HG02973 (cell line): Measurements from ENCODE around the gene GPR37L1.
"Not testable (repeated sequence)": the region's sequence is repeated elsewhere in the genome, so short reads cannot be mapped to it uniquely, and the experiment has no call there.

Experiments used
- ATAC-seq: cut with Tn5 transposase; IDR thresholded peaks from one replicate; pipeline ENCODE4 v1.9.1; 2021; ENCODE audit warnings: moderate library complexity; ENCODE audit not compliant: unreplicated experiment

The GPR37L1 gene

GRCh38 chr1:202133001-202133400, 10.3 kb downstream of the GPR37L1 start:
- no peak for ATAC-seq

DNA sequence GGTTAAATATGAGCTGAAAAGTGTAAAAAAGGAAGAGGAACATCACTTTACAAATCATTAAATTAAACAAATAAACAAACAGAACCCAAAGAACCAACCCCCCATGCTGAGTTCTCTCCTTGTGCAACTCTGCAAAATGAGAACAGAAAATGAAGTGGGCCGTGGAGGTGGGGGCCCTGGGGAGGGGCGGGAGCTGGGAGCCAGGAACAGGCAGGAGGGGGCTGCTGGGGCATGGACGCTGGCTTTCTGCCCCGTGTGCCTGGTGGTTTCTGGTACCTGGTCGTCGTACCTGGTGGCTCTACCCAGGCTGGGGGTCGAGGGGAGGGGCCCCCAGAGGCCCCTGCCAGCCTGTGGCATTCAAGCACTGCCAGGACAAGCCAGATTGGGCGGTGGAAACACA, 10.8 kb downstream of the GPR37L1 start:
- no peak for ATAC-seq

GRCh38 chr1:202133989-202134388, 11.3 kb downstream of the GPR37L1 start:
- no peak for ATAC-seq

DNA sequence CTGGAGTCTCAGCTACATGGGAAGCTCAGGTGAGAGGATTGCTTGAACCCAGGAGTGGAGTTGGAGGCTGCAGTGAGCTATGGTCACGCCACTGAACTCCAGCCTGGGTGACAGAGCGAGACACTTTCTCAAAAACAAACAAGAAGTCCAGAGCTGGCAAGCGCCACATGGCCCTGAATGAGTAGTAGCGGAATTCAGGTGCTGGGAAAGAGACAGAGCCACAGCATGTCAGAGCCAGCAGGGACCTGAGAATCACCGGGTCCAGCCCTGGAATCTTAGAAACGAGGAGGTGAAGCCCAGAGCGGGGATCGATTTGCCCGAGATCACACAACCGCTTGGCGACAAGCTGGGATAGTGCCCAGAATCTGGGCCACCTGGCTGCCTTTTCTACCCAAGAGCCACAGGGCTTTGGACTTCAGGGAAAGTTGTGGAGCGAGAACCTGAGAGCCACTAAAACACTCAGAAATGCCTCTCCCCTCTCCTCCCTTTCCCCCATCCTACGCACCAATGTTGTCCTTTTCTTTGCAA, 12.0 kb downstream of the GPR37L1 start:
- ATAC-seq: no peak

DNA sequence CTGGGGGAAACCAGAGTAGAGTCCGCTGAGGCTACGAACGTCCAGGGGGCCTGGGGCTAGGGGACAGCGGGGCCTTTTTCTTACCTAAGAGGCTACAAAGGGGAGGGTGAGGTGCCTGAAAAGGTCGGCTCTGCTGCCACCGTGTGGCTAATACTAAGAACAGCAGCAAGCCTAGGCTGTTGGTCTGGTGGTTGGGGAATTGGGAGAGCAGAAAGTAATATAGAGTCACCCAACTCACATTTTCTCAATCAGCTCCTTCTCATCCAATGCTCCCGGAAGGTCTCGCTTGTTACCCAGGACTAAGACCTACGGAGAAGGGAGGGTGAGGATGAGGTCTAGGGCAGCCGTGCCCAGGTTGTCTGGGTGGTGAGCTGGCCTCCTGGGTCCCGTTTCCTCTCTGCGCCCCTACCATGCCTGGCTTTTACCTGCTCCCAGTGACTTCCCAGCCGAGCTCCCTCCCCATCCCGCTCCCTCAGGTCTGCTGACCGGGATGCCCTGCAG, 12.6 kb downstream of the GPR37L1 start:
- ATAC-seq: no peak

DNA sequence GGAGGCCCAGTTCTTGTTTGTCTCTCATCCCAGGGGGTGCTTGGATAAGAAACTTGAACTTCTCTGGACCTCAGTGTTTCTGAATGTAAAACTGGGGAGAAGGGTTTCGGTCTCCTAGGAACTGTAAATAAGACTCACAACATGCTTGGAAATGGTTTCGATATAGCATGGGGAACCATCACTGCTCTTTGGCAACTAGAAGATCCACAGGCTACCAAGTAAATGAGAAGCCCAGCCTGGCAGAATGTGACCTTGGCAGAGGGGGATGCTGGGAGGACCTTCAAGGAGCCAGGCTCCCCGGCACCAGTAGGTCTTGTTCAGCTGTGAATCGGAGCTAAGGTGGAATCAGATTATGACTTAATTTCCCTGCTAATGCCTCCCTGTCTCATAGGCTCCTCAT, 18.1 kb downstream of the GPR37L1 start:
- no peak for ATAC-seq

- not testable (repeated sequence) for ATAC-seq
Measured at GRCh38 chr1:202141468-202141867, 18.8 kb downstream of the GPR37L1 start.

GRCh38 chr1:202143011-202143767, 20.5 kb downstream of the GPR37L1 start:
- ATAC-seq: peak; percentile 24

- peak; percentile 37 for ATAC-seq
Measured at GRCh38 chr1:202143768-202144401, 21.2 kb downstream of the GPR37L1 start.

DNA sequence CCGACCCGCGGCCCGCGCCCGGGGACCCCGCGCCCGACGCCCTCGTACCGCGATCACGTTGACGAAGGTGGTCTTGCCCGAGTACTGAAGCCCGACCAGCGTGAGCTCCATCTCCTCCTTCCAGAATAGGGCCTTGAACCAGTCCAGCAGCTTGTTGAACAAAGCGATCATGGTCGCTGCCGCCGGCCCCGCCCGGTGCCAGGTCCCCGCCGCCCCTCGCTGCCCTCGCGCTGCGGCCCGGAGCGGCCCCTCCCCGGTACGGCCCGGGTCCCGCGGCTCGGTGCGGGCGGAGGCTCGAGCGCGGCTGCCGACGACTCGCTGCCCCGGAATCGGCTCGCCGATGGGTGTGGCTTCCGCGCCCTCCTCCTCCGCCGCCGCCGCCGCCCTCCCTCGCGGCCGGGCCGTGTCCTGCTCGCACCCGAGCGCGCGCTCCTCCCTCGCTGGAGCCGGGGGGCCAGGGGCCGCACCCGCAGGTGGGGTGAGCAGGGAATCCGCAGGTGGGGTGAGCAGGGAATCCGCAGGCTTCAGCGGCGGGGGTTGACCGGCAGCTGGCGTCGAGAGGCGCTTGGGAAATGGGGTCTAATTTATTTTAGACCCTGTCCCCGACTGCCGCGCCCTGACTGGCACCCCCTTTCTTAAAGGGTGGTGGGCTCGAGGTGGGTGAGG, 21.8 kb downstream of the GPR37L1 start, which contains the start of gene ARL8A:
TSS of gene ARL8A (minus strand) at position 336 of the 666 bp plus-strand sequence. CDS start at position 171, 165 bp downstream.
- peak; percentile 56 for ATAC-seq

DNA sequence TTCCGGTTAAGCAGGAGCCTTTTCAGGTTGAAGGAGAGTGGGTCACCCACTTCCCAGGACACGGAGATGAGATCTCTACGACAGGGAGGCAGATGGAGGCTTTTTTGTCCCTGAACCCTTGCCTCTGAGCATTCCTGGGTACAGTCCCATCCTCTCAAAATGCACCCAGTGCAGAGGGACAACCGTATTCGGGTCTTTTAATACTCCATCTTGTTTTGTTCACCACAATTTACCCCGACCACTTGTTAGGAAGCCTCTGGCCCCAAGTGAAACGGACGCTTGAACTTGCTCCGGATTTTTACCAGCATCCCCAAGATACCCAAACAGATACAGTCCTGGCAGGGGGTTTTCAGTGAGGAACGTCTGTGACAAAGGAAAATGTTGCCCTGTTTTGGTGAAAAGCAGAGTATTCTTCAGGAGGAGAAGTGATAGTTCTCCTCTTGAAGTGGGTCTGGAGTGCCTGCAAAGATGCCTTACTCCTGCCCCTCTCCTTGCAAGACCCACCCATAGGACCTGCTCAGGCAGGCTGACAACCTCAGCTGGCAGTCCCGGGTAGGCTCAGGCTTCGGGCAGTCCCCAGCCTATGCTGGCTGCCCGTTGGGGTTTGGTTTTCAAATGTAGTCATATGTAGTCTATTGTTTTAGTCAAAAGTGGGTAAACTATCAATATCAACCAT, 22.5 kb downstream of the GPR37L1 start:
- peak; percentile 3 for ATAC-seq

DNA sequence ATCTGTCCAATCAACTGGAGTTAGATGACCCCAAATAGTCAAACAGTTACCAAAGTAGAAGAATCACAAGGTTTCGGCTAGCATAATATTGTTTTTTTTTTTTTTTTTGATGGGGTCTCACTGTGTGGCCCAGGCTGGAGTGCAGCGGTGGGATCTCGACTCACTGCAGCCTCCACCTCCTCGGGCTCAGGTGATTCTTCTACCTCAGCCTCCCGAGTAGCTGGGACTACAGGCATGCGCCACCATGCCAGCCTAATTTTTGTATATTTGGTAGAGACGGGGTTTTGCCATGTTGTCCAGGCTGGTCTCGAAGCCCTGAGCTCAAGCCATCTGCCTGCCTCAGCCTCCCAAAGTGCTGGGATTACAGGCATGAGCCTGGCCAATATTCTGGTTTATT, 23.0 kb downstream of the GPR37L1 start:
- not testable (repeated sequence) for ATAC-seq

- ATAC-seq: no peak
Measured at GRCh38 chr1:202146279-202146678, 23.6 kb downstream of the GPR37L1 start.

DNA sequence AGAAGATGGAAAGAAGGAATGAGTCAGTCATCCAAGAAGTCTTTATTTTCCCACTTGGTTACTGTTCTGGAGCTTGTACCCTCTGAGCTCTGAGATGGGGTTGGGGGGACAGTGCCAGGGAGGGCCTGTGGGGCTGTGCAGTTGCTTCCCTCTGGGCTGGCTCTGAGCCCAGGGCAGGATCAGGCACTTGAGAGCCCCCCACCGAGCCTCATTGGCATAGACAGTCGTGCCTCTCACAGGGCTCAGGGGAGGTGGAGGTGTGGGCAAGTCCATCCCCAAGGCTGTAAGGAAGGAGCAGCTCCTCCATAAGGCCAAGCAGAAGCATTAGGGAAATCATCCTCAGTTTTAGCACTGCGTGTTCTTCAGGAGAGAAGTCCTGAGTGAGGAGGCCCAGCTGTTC, 24.3 kb downstream of the GPR37L1 start:
- ATAC-seq: no peak

- ATAC-seq: no peak
Measured at GRCh38 chr1:202148391-202148790, 25.7 kb downstream of the GPR37L1 start.

DNA sequence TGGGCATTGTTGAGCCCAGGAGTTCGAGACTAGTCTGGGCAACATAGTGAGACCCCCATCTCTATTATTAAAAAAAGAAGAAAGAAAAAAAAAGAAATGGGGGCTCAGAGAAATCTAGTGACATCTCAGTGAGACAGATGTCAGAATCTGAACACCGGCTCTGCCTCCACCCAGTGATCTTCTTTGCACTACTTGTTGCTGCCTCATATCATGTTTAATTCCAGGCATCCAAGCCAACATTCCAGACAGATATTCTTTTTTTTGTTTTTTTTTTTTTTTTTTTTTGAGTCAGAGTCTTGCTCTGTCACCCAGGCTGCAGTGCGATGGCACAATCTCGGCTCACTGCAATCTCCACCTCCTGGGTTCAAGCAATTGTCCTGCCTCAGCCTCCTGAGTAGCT, 26.8 kb downstream of the GPR37L1 start:
- ATAC-seq: no peak

GRCh38 chr1:202150187-202150586, 27.5 kb downstream of the GPR37L1 start:
- ATAC-seq: no peak

DNA sequence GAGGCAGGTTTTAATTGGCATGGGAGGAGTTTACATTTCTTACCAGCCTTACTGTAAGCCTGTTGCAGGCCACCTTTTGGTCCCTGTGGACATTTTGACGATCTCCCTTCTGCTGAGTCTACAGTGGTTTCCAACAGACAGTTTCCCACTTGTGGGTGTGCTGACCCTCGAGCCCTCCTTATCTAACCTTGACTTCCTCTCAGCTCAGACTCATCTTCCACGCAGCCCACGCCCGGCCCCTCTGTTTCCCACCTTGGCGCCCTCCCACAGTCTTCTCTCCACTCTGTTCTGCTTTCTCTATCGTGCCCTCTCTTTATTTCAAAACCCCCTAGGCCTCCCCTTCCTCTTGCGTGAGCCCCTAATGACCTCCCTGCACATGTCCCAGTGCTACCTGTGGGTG, 27.9 kb downstream of the GPR37L1 start:
- no peak for ATAC-seq

DNA sequence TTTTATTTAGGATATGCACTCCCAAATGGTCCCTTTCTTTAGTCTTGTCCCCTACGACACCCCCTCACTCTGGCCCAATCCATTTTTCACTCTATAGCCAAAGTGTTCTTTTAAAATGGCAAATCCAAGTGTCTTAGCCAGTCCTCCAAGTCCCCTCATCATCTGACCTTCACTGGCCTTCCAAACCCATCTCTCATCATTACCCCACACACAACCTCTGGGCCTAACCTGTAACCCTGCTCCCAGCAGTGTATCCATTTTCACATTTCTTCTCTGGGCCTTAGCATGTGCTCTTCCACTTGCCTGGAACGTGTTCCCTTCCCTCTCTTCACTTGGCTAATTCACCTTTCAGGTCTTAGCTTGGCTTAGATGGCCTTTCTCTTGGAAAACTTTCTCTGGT, 28.3 kb downstream of the GPR37L1 start:
- no peak for ATAC-seq

DNA sequence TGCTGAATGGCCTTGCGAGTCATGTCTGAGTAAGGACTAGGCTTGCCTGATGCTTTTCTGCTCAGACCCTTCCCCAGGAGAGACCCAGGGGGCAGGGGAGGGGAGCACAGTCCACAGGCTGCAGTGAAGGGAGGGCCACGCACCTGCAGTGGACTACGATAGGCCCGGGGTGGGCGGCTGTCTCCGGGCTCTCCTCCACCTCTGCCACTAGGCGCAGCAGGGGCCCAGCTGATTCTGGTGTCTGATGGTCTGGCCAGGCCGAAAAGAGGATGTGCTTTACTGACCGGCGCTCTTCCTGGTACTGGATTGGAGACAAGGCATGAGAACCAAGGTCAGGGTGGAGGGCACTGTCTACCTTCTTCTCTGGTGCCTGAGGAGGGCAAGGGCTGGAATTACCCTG, 29.7 kb downstream of the GPR37L1 start:
- ATAC-seq: no peak

DNA sequence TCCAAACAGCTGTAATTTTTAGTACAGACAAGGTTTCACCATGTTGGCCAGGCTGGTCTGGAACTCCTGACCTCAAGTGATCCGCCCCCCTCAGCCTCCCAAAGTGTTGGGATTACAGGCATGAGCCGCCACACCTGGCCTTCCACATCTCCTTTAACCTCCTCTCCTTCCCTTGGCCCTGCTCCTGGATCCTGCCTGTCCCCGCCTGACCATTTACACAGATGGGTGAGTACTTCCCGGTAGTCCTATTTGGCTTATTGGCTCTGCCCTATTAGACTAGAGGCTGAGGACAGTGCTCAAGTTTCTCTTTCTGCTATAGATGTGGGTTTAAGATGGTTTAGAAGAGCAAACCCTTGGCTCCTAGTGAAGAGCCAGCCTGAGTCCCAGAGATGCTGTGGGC, 30.6 kb downstream of the GPR37L1 start:
- ATAC-seq: no peak
